RWPE2 (cell line): Measurements from ENCODE around the gene FBXO9.
"Not testable (repeated sequence)": the region's sequence is repeated elsewhere in the genome, so short reads cannot be mapped to it uniquely, and the experiment has no call there.

Experiments
- ATAC-seq: fragments of 200-7000 bp; cut with Tn5 transposase; 3 replicates; pipeline ENCODE4 v1.9.1; 2021; ENCODE audit warnings: low read depth
- DNase-seq: peaks from one replicate; pipeline ENCODE4 v3.0.0-alpha.2; 2020; ENCODE audit warnings: low spot score
- H3K27ac ChIP-seq: fragments of 450-650 bp; 2 replicates; pipeline ENCODE4 v1.5.1; 2017; ENCODE audit warnings: mild to moderate bottlenecking; ENCODE audit not compliant: poor library complexity, severe bottlenecking
- H3K27me3 ChIP-seq: fragments of 250-450 bp; sonication (Bioruptor Pico); 2 replicates; pipeline ENCODE4 v1.5.1; 2021; ENCODE audit warnings: mild to moderate bottlenecking, moderate library complexity; ENCODE audit not compliant: insufficient read depth, poor library complexity, severe bottlenecking
- H3K36me3 ChIP-seq: fragments of 250-450 bp; sonication (Bioruptor Pico); 2 replicates; pipeline ENCODE4 v1.5.1; 2020; ENCODE audit warnings: low read depth, mild to moderate bottlenecking, moderate library complexity
- H3K4me1 ChIP-seq: fragments of 250-450 bp; sonication (Bioruptor Pico); 2 replicates; pipeline ENCODE4 v1.5.1; 2021; ENCODE audit warnings: mild to moderate bottlenecking, moderate library complexity; ENCODE audit not compliant: insufficient read depth, poor library complexity, severe bottlenecking
- H3K4me3 ChIP-seq: fragments of 250-450 bp; sonication (Bioruptor Pico); 2 replicates; pipeline ENCODE4 v1.5.1; 2021; ENCODE audit warnings: mild to moderate bottlenecking, moderate library complexity; ENCODE audit not compliant: severe bottlenecking
- H3K9me3 ChIP-seq: fragments of 250-450 bp; sonication (Bioruptor Pico); 2 replicates; pipeline ENCODE4 v1.5.1; 2021; ENCODE audit warnings: mild to moderate bottlenecking, moderate library complexity; ENCODE audit not compliant: severe bottlenecking
- CTCF ChIP-seq: fragments of 450-650 bp; IDR thresholded peaks from one replicate; pipeline ENCODE4 v1.5.1; 2017; ENCODE audit warnings: mild to moderate bottlenecking, moderate library complexity; ENCODE audit not compliant: poor library complexity, severe bottlenecking

FBXO9 gene

GRCh38 chr6:53044572-53044971 lies 20.6 kb upstream of the FBXO9 start:
- TF ChIP-seq CTCF: no peak
- Histone ChIP-seq H3K27ac (peak overlapping the region; percentile 84), H3K9me3 (no peaks in the 10 kb centered on the region), H3K27me3 (no peaks in the 10 kb centered on the region), H3K4me3 (no peak overlapping the region), H3K4me1 (peaks cover 46% of the 10 kb centered on the region), H3K36me3 (peaks cover 14% of the 10 kb centered on the region)
- DNase-seq (no peak), ATAC-seq (no peak)

GRCh38 chr6:53045891-53046673 lies 19.1 kb upstream of the FBXO9 start:
- H3K36me3 ChIP-seq: peaks cover 2% of the 10 kb centered on the region
- no peaks in the 10 kb centered on the region for H3K27me3 ChIP-seq
- no peak overlapping the region for H3K4me3 ChIP-seq
- TF ChIP-seq CTCF: no peak
- peaks cover 45% of the 10 kb centered on the region for H3K4me1 ChIP-seq
- H3K9me3 ChIP-seq: no peaks in the 10 kb centered on the region
- no peak for ATAC-seq
- no peak for DNase-seq
- no peak overlapping the region for H3K27ac ChIP-seq

- ATAC-seq (peak; percentile 95), DNase-seq (no peak)
- no peaks in the 10 kb centered on the region; the same call in 1 of the 2 replicates for H3K36me3 ChIP-seq
- no peak overlapping the region for H3K4me3 ChIP-seq
- peak overlapping the region; percentile 75 for H3K27ac ChIP-seq
- no peaks in the 10 kb centered on the region for H3K27me3 ChIP-seq
- no peak for TF ChIP-seq CTCF
- H3K4me1 ChIP-seq: peaks cover 20% of the 10 kb centered on the region
- H3K9me3 ChIP-seq: no peaks in the 10 kb centered on the region
These were observed 16.6 kb upstream of the FBXO9 start for GRCh38 chr6:53048431-53049195.

- ATAC-seq (no peak), DNase-seq (no peak)
- no peak for TF ChIP-seq CTCF
- no peak overlapping the region for H3K4me3 ChIP-seq
- peak overlapping the region; percentile 75 for H3K27ac ChIP-seq
- no peaks in the 10 kb centered on the region; the same call in 1 of the 2 replicates for H3K36me3 ChIP-seq
- no peaks in the 10 kb centered on the region for H3K9me3 ChIP-seq
- no peaks in the 10 kb centered on the region for H3K27me3 ChIP-seq
- H3K4me1 ChIP-seq: peaks cover 13% of the 10 kb centered on the region
These were observed 15.8 kb upstream of the FBXO9 start for GRCh38 chr6:53049415-53049814.

- H3K36me3 ChIP-seq, H3K27me3 ChIP-seq: not testable (repeated sequence)
These were observed 13.1 kb upstream of the FBXO9 start for GRCh38 chr6:53052152-53052551.

More at GRCh38 chr6:53052152-53052551, 13.1 kb upstream of the FBXO9 start:
- ATAC-seq, DNase-seq, H3K4me3 ChIP-seq, H3K27ac ChIP-seq, H3K9me3 ChIP-seq: not testable (repeated sequence)
- peaks cover 13% of the 10 kb centered on the region for H3K4me1 ChIP-seq
